GM21717 (cell line): ENCODE results near the gene PCDHGC4.
A peak's percentile ranks its signal among the peaks of the same experiment; 100 is the strongest.

Experiments used
- ATAC-seq: cut with Tn5 transposase; IDR thresholded peaks from one replicate; pipeline ENCODE4 v1.9.1; 2021; ENCODE audit warnings: mild to moderate bottlenecking, moderate library complexity; ENCODE audit not compliant: unreplicated experiment

The PCDHGC4 gene

GRCh38 chr5:141527426-141527825, 42.6 kb downstream of the PCDHGC4 start:
- ATAC-seq = no peak

- no peak for ATAC-seq
Measured at GRCh38 chr5:141528291-141528984, 43.6 kb downstream of the PCDHGC4 start.

GRCh38 chr5:141529002-141529401, 44.2 kb downstream of the PCDHGC4 start:
- ATAC-seq = peak; percentile 62

GRCh38 chr5:141529873-141530272, 45.0 kb downstream of the PCDHGC4 start:
- ATAC-seq = peak; percentile 35

- ATAC-seq = no peak
Measured at GRCh38 chr5:141532726-141533125, 47.9 kb downstream of the PCDHGC4 start.

- no peak for ATAC-seq
Measured at GRCh38 chr5:141533897-141534296, 49.1 kb downstream of the PCDHGC4 start.

GRCh38 chr5:141534492-141535213, 49.8 kb downstream of the PCDHGC4 start:
- ATAC-seq = no peak
